ENCODE results near the gene MCC.
A peak's percentile ranks its signal among the peaks of the same experiment; 100 is the strongest.

The MCC gene

GRCh38 chr5:113223315-113223714, 264.9 kb downstream of the MCC start:
- no peak for DNase-seq (ENCODE audit: low spot score)

GRCh38 chr5:113221294-113222176, 266.7 kb downstream of the MCC start:
- DNase-seq (ENCODE audit: low spot score), result no peak

DNA sequence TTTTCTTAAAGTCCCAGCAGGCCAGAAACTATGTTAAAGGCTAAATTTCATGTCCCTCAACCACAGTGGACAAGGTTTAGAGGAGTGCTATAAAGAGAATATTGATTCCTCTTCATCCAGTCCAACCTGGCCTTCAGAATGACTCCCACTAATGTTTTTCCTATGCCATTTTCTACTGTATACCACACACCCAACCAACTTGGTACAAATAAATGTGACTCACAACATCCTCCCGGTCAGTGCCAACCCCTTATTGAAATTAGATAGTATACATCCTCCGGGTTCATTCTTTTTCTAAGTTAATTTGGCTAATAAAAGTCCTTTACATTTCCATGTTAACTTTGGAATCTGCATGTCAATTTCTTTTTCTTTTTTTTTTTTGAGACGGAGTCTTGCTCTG, 268.6 kb downstream of the MCC start:
- DNase-seq (ENCODE audit: low spot score), result no peak

GRCh38 chr5:113218906-113219517, 269.2 kb downstream of the MCC start:
- no peak for DNase-seq (ENCODE audit: low spot score)

DNA sequence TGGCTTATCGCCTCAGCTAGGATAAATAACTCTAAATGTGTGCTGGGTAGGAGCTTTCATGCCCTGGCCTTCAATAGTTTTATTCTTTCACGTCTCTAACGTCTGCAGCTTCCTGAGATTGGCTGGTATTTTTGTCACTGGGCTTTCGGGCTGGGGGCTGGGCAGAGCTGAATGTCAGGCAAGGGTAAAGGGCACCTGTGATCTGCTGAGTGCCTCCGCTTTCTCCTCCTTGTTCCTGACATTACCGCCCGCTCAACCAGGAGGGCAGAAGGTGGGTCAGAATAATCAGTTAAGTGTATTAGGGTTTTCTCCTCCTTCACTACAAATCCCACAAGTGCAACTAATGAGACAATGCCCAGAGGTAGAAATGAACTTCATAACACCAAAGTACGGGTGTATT, 270.1 kb downstream of the MCC start:
- no peak for DNase-seq (ENCODE audit: low spot score)

GRCh38 chr5:113217619-113218184, 270.6 kb downstream of the MCC start:
- DNase-seq (ENCODE audit: low spot score), result no peak

- DNase-seq (ENCODE audit: low spot score), result no peak
Observed at GRCh38 chr5:113216545-113216944, 271.7 kb downstream of the MCC start.

GRCh38 chr5:113215401-113216060, 272.7 kb downstream of the MCC start:
- DNase-seq (ENCODE audit: low spot score), result no peak

GRCh38 chr5:113214606-113215323, 273.5 kb downstream of the MCC start:
- no peak for DNase-seq (ENCODE audit: low spot score)

- no peak for DNase-seq (ENCODE audit: low spot score)
Observed at GRCh38 chr5:113213551-113214425, 274.5 kb downstream of the MCC start.

GRCh38 chr5:113212244-113212920, 275.9 kb downstream of the MCC start:
- no peak for DNase-seq (ENCODE audit: low spot score)

GRCh38 chr5:113209498-113209897, 278.8 kb downstream of the MCC start:
- DNase-seq (ENCODE audit: low spot score), result no peak

DNA sequence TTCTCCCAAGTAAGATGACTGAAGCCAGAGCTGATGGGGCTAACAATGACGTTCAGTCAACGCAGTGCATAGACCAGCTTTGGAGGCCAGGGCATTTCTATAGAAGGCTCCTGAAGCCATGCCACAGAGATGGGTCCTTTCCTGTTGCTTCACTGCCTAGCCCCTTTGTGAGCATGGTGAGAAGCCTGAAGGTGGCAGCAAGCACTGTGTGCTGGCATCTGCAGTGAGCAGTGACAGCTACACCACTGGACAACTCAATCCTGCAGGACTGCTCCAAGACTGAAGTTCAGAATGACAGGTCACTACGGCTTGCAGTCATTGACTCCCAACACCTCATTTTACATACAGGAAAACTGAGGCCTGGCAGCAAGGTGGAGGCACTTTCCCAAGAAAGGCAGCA, 282.4 kb downstream of the MCC start:
- DNase-seq (ENCODE audit: low spot score), result no peak

GRCh38 chr5:113205323-113205722, 282.9 kb downstream of the MCC start:
- DNase-seq (ENCODE audit: low spot score), result no peak

DNA sequence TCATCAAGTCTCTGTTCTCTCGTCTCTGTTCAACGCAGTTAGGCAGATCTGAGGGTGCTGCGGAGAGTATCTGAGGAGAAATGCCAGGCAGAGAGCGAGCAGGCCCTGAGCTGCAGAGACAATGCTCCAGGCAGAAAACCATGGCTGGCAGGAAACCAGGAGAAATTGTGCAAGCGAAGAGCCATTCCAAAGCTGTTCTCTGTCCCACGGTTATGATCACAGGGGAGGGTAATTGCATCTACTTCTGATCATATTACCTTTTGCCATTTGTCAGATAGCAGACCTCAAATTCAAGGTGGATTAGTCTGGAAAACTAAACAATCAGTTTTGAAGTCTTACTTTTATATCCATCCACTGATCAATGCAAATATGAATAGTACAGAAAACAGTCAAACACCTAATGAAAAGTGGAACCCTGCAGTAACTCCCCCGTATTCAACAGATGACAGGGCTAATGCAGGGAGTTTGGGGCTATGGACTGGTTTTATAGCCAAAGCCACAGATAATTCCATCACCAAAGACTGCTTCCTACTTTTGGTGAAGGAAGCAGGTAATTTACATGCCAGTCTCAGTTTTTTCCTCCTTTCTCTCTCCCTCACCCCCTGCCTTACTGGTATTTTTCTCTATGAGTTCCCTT, 283.6 kb downstream of the MCC start:
- DNase-seq (ENCODE audit: low spot score), result peak; percentile 53

GRCh38 chr5:113203916-113204315, 284.3 kb downstream of the MCC start:
- no peak for DNase-seq (ENCODE audit: low spot score)

DNA sequence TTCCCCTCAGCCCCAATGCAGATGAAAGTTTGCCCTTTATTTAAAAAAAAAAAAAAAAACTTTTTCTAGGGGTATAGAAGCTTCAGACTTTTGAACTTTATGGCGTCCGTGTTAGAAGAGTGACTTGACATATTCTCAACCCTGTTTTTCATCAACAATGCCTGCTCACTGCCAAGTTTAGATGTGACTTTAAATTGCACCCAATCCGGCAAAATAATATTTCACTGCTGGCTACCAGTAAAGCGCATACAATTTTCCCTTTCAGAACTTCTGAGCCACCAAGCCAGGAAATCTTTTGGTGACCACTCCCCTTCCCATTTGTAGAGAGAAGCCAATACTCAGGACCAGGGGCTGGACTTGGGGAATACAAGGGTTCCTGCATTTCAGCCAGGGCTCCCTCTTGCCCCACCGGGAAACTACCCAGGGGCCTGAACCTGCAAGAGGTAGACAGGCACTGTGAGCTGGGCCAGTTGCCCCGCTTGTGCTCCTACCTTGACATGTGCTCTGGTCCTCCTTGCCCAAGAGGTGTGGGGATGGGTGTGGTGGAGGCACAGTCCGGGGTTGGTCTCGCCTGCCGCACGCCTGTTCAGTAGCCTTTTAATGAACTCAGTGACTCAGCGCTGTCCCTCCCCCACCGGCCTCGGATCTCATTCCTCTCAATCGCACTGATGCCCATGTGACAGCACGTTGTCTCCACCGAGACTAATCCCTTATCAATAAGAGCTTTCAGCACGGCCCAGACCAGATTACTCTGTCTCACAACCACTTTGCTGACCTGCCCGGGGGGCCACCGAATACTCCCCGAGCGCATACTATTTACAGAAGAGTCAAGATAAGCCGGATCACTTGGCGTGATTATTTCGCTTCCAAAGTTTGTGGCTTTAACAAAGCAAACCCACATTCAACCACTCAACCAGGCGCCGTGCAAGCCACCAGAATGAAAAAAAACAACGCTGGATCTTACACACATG, 285.2 kb downstream of the MCC start:
- DNase-seq (ENCODE audit: low spot score), result peak; percentile 82

DNA sequence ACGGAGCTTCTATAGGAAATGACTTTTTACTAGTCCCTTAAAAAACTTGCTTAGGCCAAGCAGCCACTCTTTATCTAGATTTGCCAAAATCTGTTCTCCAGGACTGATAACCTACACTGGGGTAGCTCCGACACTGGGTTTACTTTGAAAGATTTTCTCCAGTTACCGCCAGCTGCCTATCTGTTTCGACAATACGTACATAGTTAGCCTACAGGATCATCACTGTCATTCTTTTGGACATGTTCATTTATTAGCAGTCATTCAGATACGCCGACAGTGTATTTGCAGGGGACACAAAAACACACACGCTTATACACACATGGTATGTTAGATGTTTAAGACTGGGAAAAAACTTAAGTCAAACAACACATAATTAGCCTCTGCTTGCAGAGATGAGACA, 286.0 kb downstream of the MCC start:
- no peak for DNase-seq (ENCODE audit: low spot score)

GRCh38 chr5:113201715-113202114, 286.5 kb downstream of the MCC start:
- no peak for DNase-seq (ENCODE audit: low spot score)
